Nephron progenitor cell (in vitro differentiated cells): ENCODE results near the gene NTRK3.

Source experiments
- DNase-seq: peaks from one replicate; pipeline ENCODE4 v3.0.0; 2021
- H3K27ac Mint-ChIP-seq: 2 replicates; pipeline ENCODE4 v1.8.0; 2021; ENCODE audit warnings: mild to moderate bottlenecking, moderate library complexity, mixed read lengths
- H3K27me3 Mint-ChIP-seq: 2 replicates; pipeline ENCODE4 v1.8.0; 2021; ENCODE audit warnings: mild to moderate bottlenecking, low read depth, mixed read lengths; ENCODE audit not compliant: poor library complexity
- H3K36me3 Mint-ChIP-seq: 2 replicates; pipeline ENCODE4 v1.8.0; 2021; ENCODE audit warnings: low read depth, mixed read lengths
- H3K4me1 Mint-ChIP-seq: 2 replicates; pipeline ENCODE4 v1.8.0; 2021; ENCODE audit warnings: mixed read lengths
- H3K4me3 Mint-ChIP-seq: 2 replicates; pipeline ENCODE4 v1.8.0; 2021; ENCODE audit warnings: mild to moderate bottlenecking, moderate library complexity, mixed read lengths
- H3K9me3 Mint-ChIP-seq: 2 replicates; pipeline ENCODE4 v1.8.0; 2021; ENCODE audit warnings: mild to moderate bottlenecking, moderate library complexity, mixed read lengths
- CTCF ChIP-seq: fragments of 200-600 bp; sonication (generic); IDR thresholded peaks from 2 replicates; pipeline ENCODE4 v1.5.0; 2021; ENCODE audit warnings: antibody characterized with exemption

The NTRK3 gene

GRCh38 chr15:88121968-88122530, 134.5 kb downstream of the NTRK3 start:
- no peak for DNase-seq
- Mint-ChIP-seq H3K4me1 (peaks cover 14% of the 10 kb centered on the region), H3K4me3 (no peak overlapping the region), H3K27ac (no peak overlapping the region), H3K27me3 (peaks cover 4% of the 10 kb centered on the region), H3K9me3 (no peaks in the 10 kb centered on the region), H3K36me3 (no peaks in the 10 kb centered on the region)
- TF ChIP-seq CTCF = no peak

- Mint-ChIP-seq H3K4me3 (no peak overlapping the region), H3K36me3 (no peaks in the 10 kb centered on the region), H3K27me3 (no peaks in the 10 kb centered on the region), H3K9me3 (no peaks in the 10 kb centered on the region), H3K27ac (no peak overlapping the region), H3K4me1 (peaks cover 6% of the 10 kb centered on the region)
- no peak for TF ChIP-seq CTCF
- DNase-seq = no peak
These were observed 136.5 kb downstream of the NTRK3 start for GRCh38 chr15:88120026-88120425.

GRCh38 chr15:88118741-88119140, 137.8 kb downstream of the NTRK3 start:
- no peaks in the 10 kb centered on the region for H3K36me3 Mint-ChIP-seq
- no peaks in the 10 kb centered on the region for H3K27me3 Mint-ChIP-seq
- H3K9me3 Mint-ChIP-seq = no peaks in the 10 kb centered on the region
- H3K4me3 Mint-ChIP-seq = no peak overlapping the region
- no peak for TF ChIP-seq CTCF
- no peak overlapping the region for H3K27ac Mint-ChIP-seq
- H3K4me1 Mint-ChIP-seq = no peaks in the 10 kb centered on the region
- no peak for DNase-seq

- DNase-seq = no peak
- Mint-ChIP-seq H3K27ac (no peak overlapping the region), H3K4me1 (no peaks in the 10 kb centered on the region), H3K36me3 (no peaks in the 10 kb centered on the region), H3K9me3 (no peaks in the 10 kb centered on the region), H3K27me3 (no peaks in the 10 kb centered on the region), H3K4me3 (no peak overlapping the region)
- no peak for TF ChIP-seq CTCF
These were observed 138.5 kb downstream of the NTRK3 start for GRCh38 chr15:88118035-88118434.

GRCh38 chr15:88115486-88116152, 140.9 kb downstream of the NTRK3 start:
- DNase-seq = no peak
- H3K27ac Mint-ChIP-seq = no peak overlapping the region
- H3K36me3 Mint-ChIP-seq = no peaks in the 10 kb centered on the region
- no peak overlapping the region for H3K4me3 Mint-ChIP-seq
- no peaks in the 10 kb centered on the region for H3K9me3 Mint-ChIP-seq
- TF ChIP-seq CTCF = no peak
- H3K27me3 Mint-ChIP-seq = peaks cover 3% of the 10 kb centered on the region
- no peaks in the 10 kb centered on the region for H3K4me1 Mint-ChIP-seq
